ENCODE data around the gene PIH1D1. TPM values are rescaled to one million over a fixed set of nuclear protein-coding genes. Genes with fewer than 3 reads are reported as not detected.
A peak's percentile ranks its signal among the peaks of the same experiment; 100 is the strongest.

The PIH1D1 gene
- total and polyA plus RNA-seq, 10 of the 15 experiments (the other 5 are each of a cell fraction or from before 2014, with no cell fraction given) = 16.1 to 153 (median 106) TPM

DNA sequence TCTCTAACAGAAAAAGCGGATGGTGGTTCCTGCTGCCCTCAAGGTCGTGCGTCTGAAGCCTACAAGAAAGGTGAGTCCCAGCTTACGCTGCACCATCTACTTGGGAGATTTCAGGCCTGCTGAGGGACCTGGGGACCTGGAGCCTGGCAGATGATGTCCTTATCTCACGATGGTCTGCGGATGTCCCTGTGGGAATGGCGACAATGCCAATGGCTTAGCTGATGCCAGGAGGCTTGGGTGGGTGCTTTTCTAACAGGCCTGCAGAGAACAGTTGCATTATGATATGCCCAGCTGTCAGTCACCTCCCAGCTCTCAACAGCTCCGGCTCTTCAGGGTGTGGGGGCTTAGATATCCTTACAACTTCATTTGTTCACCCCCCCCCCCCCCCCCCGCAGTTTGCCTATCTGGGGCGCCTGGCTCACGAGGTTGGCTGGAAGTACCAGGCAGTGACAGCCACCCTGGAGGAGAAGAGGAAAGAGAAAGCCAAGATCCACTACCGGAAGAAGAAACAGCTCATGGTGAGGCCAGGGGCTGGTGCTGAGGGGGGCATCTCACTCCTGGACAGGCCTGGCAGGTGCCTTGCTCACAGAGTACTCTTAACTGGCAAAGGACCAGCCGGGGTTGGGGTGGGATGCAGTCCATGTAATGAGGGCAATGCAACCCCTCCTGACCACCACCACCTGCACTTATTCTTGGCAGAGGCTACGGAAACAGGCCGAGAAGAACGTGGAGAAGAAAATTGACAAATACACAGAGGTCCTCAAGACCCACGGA, 39.6 kb upstream of the PIH1D1 start:
- in situ Hi-C loops (cut with MboI) = no loop called here
- H3K4me1 ChIP-seq (ENCODE audit: control insufficient read depth, insufficient read depth, low read length) = peaks cover 16% of the 10 kb centered on the region

DNA sequence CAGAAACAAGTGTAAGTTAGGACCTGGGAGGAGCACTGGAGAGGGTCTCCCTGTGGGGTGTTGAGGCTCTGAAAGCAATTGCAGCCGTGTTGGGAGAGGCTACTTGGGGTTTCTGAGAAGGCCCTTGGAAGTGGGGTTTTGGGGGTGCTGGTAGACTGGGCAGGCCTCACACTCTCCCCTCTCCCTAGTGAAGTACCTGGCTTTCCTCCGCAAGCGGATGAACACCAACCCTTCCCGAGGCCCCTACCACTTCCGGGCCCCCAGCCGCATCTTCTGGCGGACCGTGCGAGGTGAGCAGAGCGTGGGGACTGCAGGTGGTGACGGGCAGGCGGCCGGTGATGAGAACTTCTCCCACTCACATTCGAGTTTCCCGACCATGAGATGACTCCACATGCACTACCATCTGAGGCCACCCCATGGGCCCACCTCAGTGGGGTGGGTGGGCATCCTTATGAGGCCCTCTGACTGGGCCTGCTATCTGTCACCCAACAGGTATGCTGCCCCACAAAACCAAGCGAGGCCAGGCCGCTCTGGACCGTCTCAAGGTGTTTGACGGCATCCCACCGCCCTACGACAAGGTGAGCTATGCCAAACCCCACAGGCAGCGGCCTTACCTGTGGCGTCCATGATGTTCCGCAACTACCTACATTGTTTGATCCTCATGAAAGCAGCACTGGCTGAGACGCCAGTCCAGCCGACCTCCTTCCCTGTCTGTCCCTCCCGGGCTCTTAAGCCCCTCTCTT, 38.8 kb upstream of the PIH1D1 start:
- BruUV-seq (replicated peaks) = no TSS peak
- POLR2A ChIA-PET = interaction anchor here (1.0 kb wide), 1 partner anchor 186 kb away, joined by 3 read pairs; no protein-coding TSS in a partner anchor
- TF ChIP-seq POLR2AphosphoS5 (IDR thresholded peaks at IDR 0.05; ENCODE audit: low read length) (0 out of 2 replicates have a peak, but pooled peaks have one; percentile 56), POLR2A (IDR thresholded peaks at IDR 0.05; ENCODE audit: low read depth, low read length) (peak; percentile 71), PML (IDR thresholded peaks at IDR 0.05; ENCODE audit: low read length) (no peak), RUNX3 (IDR thresholded peaks at IDR 0.05; ENCODE audit: low read length) (0 out of 2 replicates have a peak, but pooled peaks have one; percentile 8)
- Histone ChIP-seq H3K4me2 (ENCODE audit: control insufficient read depth, insufficient read depth) (peak overlapping the region; percentile 91), H3K79me2 (ENCODE audit: control insufficient read depth, insufficient read depth, low read length) (peaks cover 41% of the 10 kb centered on the region), H3K9me3 (replicated peaks; ENCODE audit: control insufficient read depth, insufficient read depth, low read length) (no peaks in the 10 kb centered on the region; the same call in 1 of the 3 replicates), H3K27me3 (replicated peaks in 1 of 2; ENCODE audit: control insufficient read depth in 2 of 2, insufficient read depth in 2 of 2, low read length in 1 of 2) (no peaks in the 10 kb centered on the region), H3K36me3 (ENCODE audit: control insufficient read depth in 2 of 2, insufficient read depth in 2 of 2, low read length in 1 of 2) (peaks cover 26 to 40% of the 10 kb centered on the region in 2 experiments), H3K9ac (ENCODE audit: control insufficient read depth, insufficient read depth, low read length) (peak overlapping the region; percentile 95), H2AFZ (ENCODE audit: control insufficient read depth, low read depth, low read length) (no peak overlapping the region), H3K27ac (ENCODE audit: control insufficient read depth, insufficient read depth) (peak overlapping the region; percentile 83), H4K20me1 (ENCODE audit: control insufficient read depth, insufficient read depth) (peaks cover 13% of the 10 kb centered on the region), H3K4me1 (ENCODE audit: control insufficient read depth, insufficient read depth, low read length) (peaks cover 16% of the 10 kb centered on the region), H3K4me3 (peak overlapping the region; percentile 97)
- RAD21 ChIA-PET (ENCODE audit: unreplicated experiment) = no interaction called here
- in situ Hi-C loops (cut with MboI) = no loop called here
- no peak for FAIRE-seq
- SMC1A ChIA-PET (ENCODE audit: uncharacterized antibody, unreplicated experiment) = no interaction called here
- WGBS (ENCODE audit: insufficient coverage, insufficient replicate concordance, low lambda C conversion rate, missing lambda C conversion rate) = 45% methylated on average over 27 of the region's 27 CpGs
- CTCF ChIA-PET = no interaction called here
- DNase-seq (ENCODE audit: low read depth, low spot score) = no peak
- ATAC-seq = no peak
- intact Hi-C loops (cut with micrococcal nuclease; ENCODE audit: unreplicated experiment) = no loop called here

More for the DNA sequence above, 39.6 kb upstream of the PIH1D1 start:
- 83% methylated on average over 17 of the region's 17 CpGs for WGBS (ENCODE audit: insufficient coverage, insufficient replicate concordance, low lambda C conversion rate, missing lambda C conversion rate)
- Histone ChIP-seq H3K27me3 (replicated peaks in 1 of 2; ENCODE audit: control insufficient read depth in 2 of 2, insufficient read depth in 2 of 2, low read length in 1 of 2) (no peaks in the 10 kb centered on the region), H2AFZ (ENCODE audit: control insufficient read depth, low read depth, low read length) (no peak overlapping the region), H3K4me3 (peak overlapping the region; percentile 97; the same call in 1 of the 2 replicates), H3K27ac (ENCODE audit: control insufficient read depth, insufficient read depth) (peak overlapping the region; percentile 83), H3K79me2 (ENCODE audit: control insufficient read depth, insufficient read depth, low read length) (peaks cover 41% of the 10 kb centered on the region), H3K9ac (ENCODE audit: control insufficient read depth, insufficient read depth, low read length) (peak overlapping the region; percentile 95; the same call in 1 of the 2 replicates), H3K9me3 (replicated peaks; ENCODE audit: control insufficient read depth, insufficient read depth, low read length) (no peaks in the 10 kb centered on the region; the same call in 1 of the 3 replicates), H3K4me2 (ENCODE audit: control insufficient read depth, insufficient read depth) (peak overlapping the region; percentile 91), H4K20me1 (ENCODE audit: control insufficient read depth, insufficient read depth) (peaks cover 13% of the 10 kb centered on the region), H3K36me3 (ENCODE audit: control insufficient read depth in 2 of 2, insufficient read depth in 2 of 2, low read length in 1 of 2) (peaks cover 26 to 40% of the 10 kb centered on the region in 2 experiments)
- ChIA-PET CTCF (no interaction called here), SMC1A (ENCODE audit: uncharacterized antibody, unreplicated experiment) (no interaction called here), RAD21 (ENCODE audit: unreplicated experiment) (no interaction called here), POLR2A (interaction anchor here (1.0 kb wide), 1 partner anchor 185 kb away, joined by 3 read pairs; no protein-coding TSS in a partner anchor)
- DNase-seq (ENCODE audit: low read depth, low spot score) = no peak
- TF ChIP-seq POLR2AphosphoS5 (IDR thresholded peaks at IDR 0.05; ENCODE audit: low read length) = 0 out of 2 replicates have a peak, but pooled peaks have one; percentile 56
- TF ChIP-seq POLR2A (IDR thresholded peaks at IDR 0.05; ENCODE audit: low read depth, low read length) = peak; percentile 56
- no peak for TF ChIP-seq SIX5 (IDR thresholded peaks at IDR 0.05; ENCODE audit: low read depth, low read length, severe bottlenecking)
- no TSS peak for BruUV-seq (replicated peaks)
- FAIRE-seq = no peak
- intact Hi-C loops (cut with micrococcal nuclease; ENCODE audit: unreplicated experiment) = no loop called here
- no peak for ATAC-seq
